ENCODE measurements around the gene NPAS2. TPM values are rescaled to one million over a fixed set of nuclear protein-coding genes. Genes with fewer than 3 reads are reported as not detected.

The NPAS2 gene
- total RNA-seq, 2 donors from 2014 or later: 1.1 to 1.6 TPM

GRCh38 chr2:100802066-100802465 is 17.9 kb upstream of the NPAS2 start:
- no peaks in the 10 kb centered on the region for H3K4me1 ChIP-seq (ENCODE audit: control insufficient read depth, insufficient read depth, low read length)
- Mint-ChIP-seq H3K4me3 (no peak overlapping the region), H3K27me3 (ENCODE audit: insufficient read depth) (peaks cover 1% of the 10 kb centered on the region), H3K4me1 (no peaks in the 10 kb centered on the region), H3K27ac (no peak overlapping the region), H3K36me3 (ENCODE audit: low read depth) (no peaks in the 10 kb centered on the region), H3K9me3 (no peaks in the 10 kb centered on the region)
- no peaks in the 10 kb centered on the region for H3K27me3 ChIP-seq (ENCODE audit: control insufficient read depth, insufficient read depth, low read length, poor library complexity, severe bottlenecking)
- 87 to 94% methylated on average over 6 to 9 of the region's 9 CpGs for WGBS, 2 experiments (ENCODE audit: insufficient coverage in 1 of 2, insufficient read length in 1 of 2)
- DNase-seq: no peak
- H3K9ac ChIP-seq (ENCODE audit: extremely low read depth, low read length, poor library complexity, severe bottlenecking): no peak overlapping the region
- no peaks in the 10 kb centered on the region for H3K9me3 ChIP-seq (ENCODE audit: control insufficient read depth, low read length)
- no peak overlapping the region for H3K4me3 ChIP-seq (ENCODE audit: low read length)
- H3K27ac ChIP-seq (ENCODE audit: low read depth, low read length): no peak overlapping the region
- TF ChIP-seq CTCF (conservative IDR thresholded peaks at IDR 0.05): no peak
- no peaks in the 10 kb centered on the region for H3K36me3 ChIP-seq (ENCODE audit: control insufficient read depth, insufficient read depth, low read length)

- TF ChIP-seq CTCF (conservative IDR thresholded peaks at IDR 0.05): no peak
- Mint-ChIP-seq H3K36me3 (ENCODE audit: low read depth) (no peaks in the 10 kb centered on the region), H3K9me3 (no peaks in the 10 kb centered on the region), H3K27me3 (ENCODE audit: insufficient read depth) (peaks cover 1% of the 10 kb centered on the region), H3K27ac (no peak overlapping the region), H3K4me3 (no peak overlapping the region), H3K4me1 (no peaks in the 10 kb centered on the region)
- 94% methylated on average over 6 of the region's 6 CpGs for WGBS, 2 experiments (ENCODE audit: insufficient coverage in 1 of 2, insufficient read length in 1 of 2)
- H3K27ac ChIP-seq (ENCODE audit: low read depth, low read length): no peak overlapping the region
- no peaks in the 10 kb centered on the region for H3K4me1 ChIP-seq (ENCODE audit: control insufficient read depth, insufficient read depth, low read length)
- H3K27me3 ChIP-seq (ENCODE audit: control insufficient read depth, insufficient read depth, low read length, poor library complexity, severe bottlenecking): no peaks in the 10 kb centered on the region
- no peak overlapping the region for H3K9ac ChIP-seq (ENCODE audit: extremely low read depth, low read length, poor library complexity, severe bottlenecking)
- H3K9me3 ChIP-seq (ENCODE audit: control insufficient read depth, low read length): no peaks in the 10 kb centered on the region
- H3K36me3 ChIP-seq (ENCODE audit: control insufficient read depth, insufficient read depth, low read length): no peaks in the 10 kb centered on the region
- DNase-seq: no peak
- H3K4me3 ChIP-seq (ENCODE audit: low read length): no peak overlapping the region
Measured at GRCh38 chr2:100803334-100803733, 16.6 kb upstream of the NPAS2 start.

- H3K4me3 ChIP-seq (ENCODE audit: low read length): no peak overlapping the region
- H3K4me1 ChIP-seq (ENCODE audit: control insufficient read depth, insufficient read depth, low read length): no peaks in the 10 kb centered on the region
- no peak overlapping the region for H3K4me3 Mint-ChIP-seq
- no peak for TF ChIP-seq CTCF (conservative IDR thresholded peaks at IDR 0.05)
- no peak for DNase-seq
- H3K36me3 ChIP-seq (ENCODE audit: control insufficient read depth, insufficient read depth, low read length): no peaks in the 10 kb centered on the region
- H3K27ac ChIP-seq (ENCODE audit: low read depth, low read length): no peak overlapping the region
- no peaks in the 10 kb centered on the region for H3K36me3 Mint-ChIP-seq (ENCODE audit: low read depth)
- peaks cover 9% of the 10 kb centered on the region for H3K27me3 Mint-ChIP-seq (ENCODE audit: insufficient read depth)
- H3K9me3 Mint-ChIP-seq: no peaks in the 10 kb centered on the region
- H3K9me3 ChIP-seq (ENCODE audit: control insufficient read depth, low read length): no peaks in the 10 kb centered on the region
- WGBS, 2 experiments (ENCODE audit: insufficient coverage in 1 of 2, insufficient read length in 1 of 2): 76 to 85% methylated on average over 3 of the region's 3 CpGs
- H3K4me1 Mint-ChIP-seq: no peaks in the 10 kb centered on the region
- no peaks in the 10 kb centered on the region for H3K27me3 ChIP-seq (ENCODE audit: control insufficient read depth, insufficient read depth, low read length, poor library complexity, severe bottlenecking)
- no peak overlapping the region for H3K27ac Mint-ChIP-seq
- no peak overlapping the region for H3K9ac ChIP-seq (ENCODE audit: extremely low read depth, low read length, poor library complexity, severe bottlenecking)
Measured at GRCh38 chr2:100806550-100806949, 13.4 kb upstream of the NPAS2 start.
